BLaER1 (cell line): ENCODE measurements around the gene AKR1B1.
A peak's percentile ranks its signal among the peaks of the same experiment; 100 is the strongest.

ENCODE experiments used
- H3K27ac ChIP-seq: shearing (Covaris generic); formaldehyde crosslinking; 2 replicates; pipeline ENCODE4 v1.8.1; 2022
- H3K27me3 ChIP-seq: shearing (Covaris generic); formaldehyde crosslinking; 2 replicates; pipeline ENCODE4 v1.8.1; 2022
- H3K36me3 ChIP-seq: shearing (Covaris generic); formaldehyde crosslinking; 2 replicates; pipeline ENCODE4 v1.8.1; 2022
- H3K4me1 ChIP-seq: shearing (Covaris generic); formaldehyde crosslinking; 2 replicates; pipeline ENCODE4 v1.8.1; 2022
- H3K4me2 ChIP-seq: shearing (Covaris generic); formaldehyde crosslinking; 2 replicates; pipeline ENCODE4 v1.8.1; 2022
- H3K4me3 ChIP-seq: shearing (Covaris generic); formaldehyde crosslinking; 2 replicates; pipeline ENCODE4 v1.8.1; 2022
- H3K9ac ChIP-seq: shearing (Covaris generic); formaldehyde crosslinking; 2 replicates; pipeline ENCODE4 v1.8.1; 2022
- H3K9me3 ChIP-seq: shearing (Covaris generic); formaldehyde crosslinking; 2 replicates; pipeline ENCODE4 v1.8.1; 2022
- H4K20me1 ChIP-seq: shearing (Covaris generic); formaldehyde crosslinking; 2 replicates; pipeline ENCODE4 v1.8.1; 2022
- Cebpa-rat ChIP-seq: shearing (Covaris generic); IDR thresholded peaks from 2 replicates; pipeline ENCODE4 v1.8.1; 2022

AKR1B1 gene

DNA sequence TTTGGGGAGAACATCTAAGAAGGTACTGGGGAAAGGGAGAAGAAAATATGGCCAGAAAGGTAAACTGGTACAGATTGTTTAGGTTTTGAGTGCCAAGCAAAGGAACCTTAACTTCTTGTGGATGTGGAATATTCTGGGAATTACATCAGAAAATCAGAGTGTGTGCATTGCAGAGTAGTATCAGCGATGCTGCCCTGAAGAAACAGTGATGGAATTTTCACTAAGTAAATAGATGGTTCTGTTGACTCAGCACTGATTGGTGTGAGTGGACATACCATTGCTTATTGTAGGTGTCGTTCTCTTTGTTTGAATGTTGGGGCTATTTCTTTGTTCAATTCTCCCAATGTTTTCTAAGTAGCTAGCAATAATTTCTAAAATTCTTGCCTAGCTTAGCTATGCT is 24.4 kb upstream of the AKR1B1 start:
- no peaks in the 10 kb centered on the region for H4K20me1 ChIP-seq
- H3K4me3 ChIP-seq = no peak overlapping the region
- H3K36me3 ChIP-seq = no peaks in the 10 kb centered on the region
- no peaks in the 10 kb centered on the region for H3K27me3 ChIP-seq
- H3K9me3 ChIP-seq = peaks cover 19% of the 10 kb centered on the region
- no peak overlapping the region for H3K27ac ChIP-seq
- H3K4me2 ChIP-seq = no peak overlapping the region
- H3K9ac ChIP-seq = no peak overlapping the region
- H3K4me1 ChIP-seq = no peaks in the 10 kb centered on the region
- TF ChIP-seq Cebpa-rat = no peak

DNA sequence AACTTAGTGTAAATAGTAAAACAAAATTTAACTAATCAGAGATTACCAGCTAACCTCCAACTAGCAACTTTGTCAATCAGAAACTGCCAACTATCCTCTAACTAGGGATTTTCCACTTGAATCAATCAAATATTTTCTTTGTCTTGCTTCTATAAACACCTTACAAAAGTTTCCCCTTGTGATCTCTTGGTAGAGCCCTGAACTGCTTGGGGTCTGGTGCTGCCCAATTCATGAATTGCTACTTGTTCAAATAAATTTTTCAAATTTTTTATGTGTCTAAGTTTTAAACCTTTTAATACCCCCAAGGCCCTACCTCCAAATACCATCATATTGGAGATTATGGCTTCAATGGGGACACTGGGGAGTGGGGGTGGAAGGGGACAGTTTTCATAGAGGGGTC is 24.0 kb upstream of the AKR1B1 start:
- Histone ChIP-seq H3K4me2 (no peak overlapping the region), H3K36me3 (no peaks in the 10 kb centered on the region), H3K4me3 (no peak overlapping the region), H3K9ac (no peak overlapping the region), H3K27me3 (no peaks in the 10 kb centered on the region), H4K20me1 (no peaks in the 10 kb centered on the region), H3K4me1 (no peaks in the 10 kb centered on the region), H3K9me3 (peaks cover 16% of the 10 kb centered on the region), H3K27ac (no peak overlapping the region)
- TF ChIP-seq Cebpa-rat = no peak

DNA sequence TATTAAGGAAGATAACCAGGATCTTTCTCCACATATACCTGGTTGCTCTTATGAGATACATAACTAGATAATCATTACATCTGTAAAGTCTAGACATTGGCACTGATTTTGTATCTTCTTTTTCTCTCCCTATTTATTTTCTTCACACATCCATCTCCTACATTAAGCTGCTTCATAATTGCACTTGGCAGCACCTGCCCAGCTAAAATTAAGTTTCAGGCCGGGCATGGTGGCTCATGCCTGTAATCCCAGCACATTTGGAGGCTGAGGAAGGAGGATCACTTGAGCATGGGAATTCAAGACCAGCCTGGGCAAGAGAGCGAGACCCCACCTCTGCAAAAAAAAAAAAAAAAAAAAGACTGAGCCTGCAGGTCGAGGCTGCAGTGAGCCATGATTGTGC is 22.3 kb upstream of the AKR1B1 start:
- H3K27ac ChIP-seq = no peak overlapping the region
- H3K36me3 ChIP-seq = no peaks in the 10 kb centered on the region
- H3K4me2 ChIP-seq = no peak overlapping the region
- no peaks in the 10 kb centered on the region for H3K27me3 ChIP-seq
- no peak overlapping the region for H3K9ac ChIP-seq
- H3K9me3 ChIP-seq = 0 out of 2 replicates have a peak, but pooled peaks cover under 1% of the 10 kb centered on the region
- no peak overlapping the region for H3K4me3 ChIP-seq
- no peak for TF ChIP-seq Cebpa-rat
- H4K20me1 ChIP-seq = no peaks in the 10 kb centered on the region
- H3K4me1 ChIP-seq = no peaks in the 10 kb centered on the region

DNA sequence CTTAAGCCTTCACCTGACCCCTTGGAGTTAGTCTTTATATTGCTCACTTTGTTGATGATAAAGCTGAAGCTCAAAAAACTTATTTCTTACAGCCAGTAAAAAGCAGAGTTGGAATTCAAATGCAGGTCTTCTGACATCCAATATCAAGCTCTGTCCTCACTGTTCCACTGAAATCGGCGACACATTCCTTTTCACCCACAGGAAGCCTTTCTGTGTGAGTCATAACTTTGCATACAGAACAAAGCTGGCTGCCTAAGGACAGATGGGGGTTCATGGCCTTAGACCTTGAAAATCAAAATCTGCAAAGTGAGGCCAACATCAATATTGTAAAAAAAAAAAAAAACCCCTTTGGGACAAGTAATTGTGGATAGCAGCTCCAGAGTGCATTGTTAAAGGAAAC is 21.8 kb upstream of the AKR1B1 start:
- no peaks in the 10 kb centered on the region for H4K20me1 ChIP-seq

DNA sequence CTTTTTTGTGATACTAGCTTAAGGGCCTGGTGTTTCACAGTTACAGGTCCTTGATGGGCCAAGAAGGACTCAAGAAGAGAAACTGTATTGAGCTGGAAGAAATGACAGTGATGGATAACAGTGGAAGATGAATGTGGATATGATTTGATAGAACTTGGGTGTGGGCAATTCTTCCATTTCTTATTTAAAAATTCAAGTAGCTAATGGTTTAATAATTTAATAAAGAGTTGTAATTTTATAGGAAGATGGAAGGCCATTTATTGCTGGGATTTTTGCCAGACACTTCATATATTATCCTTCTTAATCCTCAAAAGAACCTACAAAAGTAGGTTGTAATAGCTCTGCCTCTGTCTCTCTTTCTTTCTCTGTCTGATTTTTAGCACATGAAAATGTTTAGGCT is 21.3 kb upstream of the AKR1B1 start:
- H3K27me3 ChIP-seq = no peaks in the 10 kb centered on the region
- no peak for TF ChIP-seq Cebpa-rat
- no peak overlapping the region for H3K4me3 ChIP-seq
- H3K4me1 ChIP-seq = no peaks in the 10 kb centered on the region
- no peak overlapping the region for H3K4me2 ChIP-seq
- H4K20me1 ChIP-seq = no peaks in the 10 kb centered on the region
- no peak overlapping the region for H3K9ac ChIP-seq
- H3K36me3 ChIP-seq = no peaks in the 10 kb centered on the region
- H3K27ac ChIP-seq = no peak overlapping the region
- peaks cover 4% of the 10 kb centered on the region; the same call in 1 of the 2 replicates for H3K9me3 ChIP-seq

More for the DNA sequence above, 21.8 kb upstream of the AKR1B1 start:
- no peak overlapping the region for H3K4me2 ChIP-seq
- no peaks in the 10 kb centered on the region for H3K36me3 ChIP-seq
- no peaks in the 10 kb centered on the region for H3K27me3 ChIP-seq
- no peaks in the 10 kb centered on the region; the same call in 1 of the 2 replicates for H3K9me3 ChIP-seq
- no peak overlapping the region for H3K27ac ChIP-seq
- TF ChIP-seq Cebpa-rat = no peak
- no peaks in the 10 kb centered on the region for H3K4me1 ChIP-seq
- H3K4me3 ChIP-seq = no peak overlapping the region
- no peak overlapping the region for H3K9ac ChIP-seq

DNA sequence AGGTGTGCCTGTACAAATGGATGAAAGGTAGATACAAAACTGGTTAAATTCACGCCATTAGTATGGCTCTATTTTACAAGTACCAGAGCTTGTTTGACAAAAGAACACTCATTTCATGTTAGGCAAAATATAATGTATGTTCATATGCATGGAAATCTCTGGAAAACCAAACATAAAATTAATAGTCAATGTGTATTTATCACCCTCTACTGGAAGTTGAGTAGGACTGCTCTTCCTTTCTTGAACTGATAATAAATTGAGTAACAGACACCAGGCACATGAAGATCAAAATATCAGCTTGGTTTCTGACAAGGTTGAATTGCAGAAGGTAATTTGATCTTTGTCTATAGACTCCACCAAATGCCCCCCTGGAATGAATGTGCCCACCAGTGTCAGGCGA is 19.8 kb upstream of the AKR1B1 start:
- Histone ChIP-seq H3K36me3 (no peaks in the 10 kb centered on the region), H3K4me3 (no peak overlapping the region), H3K4me2 (no peak overlapping the region), H3K27ac (no peak overlapping the region), H3K27me3 (no peaks in the 10 kb centered on the region), H4K20me1 (no peaks in the 10 kb centered on the region), H3K4me1 (peaks cover 3% of the 10 kb centered on the region), H3K9ac (no peak overlapping the region), H3K9me3 (peaks cover 7% of the 10 kb centered on the region; the same call in 1 of the 2 replicates)
- no peak for TF ChIP-seq Cebpa-rat

DNA sequence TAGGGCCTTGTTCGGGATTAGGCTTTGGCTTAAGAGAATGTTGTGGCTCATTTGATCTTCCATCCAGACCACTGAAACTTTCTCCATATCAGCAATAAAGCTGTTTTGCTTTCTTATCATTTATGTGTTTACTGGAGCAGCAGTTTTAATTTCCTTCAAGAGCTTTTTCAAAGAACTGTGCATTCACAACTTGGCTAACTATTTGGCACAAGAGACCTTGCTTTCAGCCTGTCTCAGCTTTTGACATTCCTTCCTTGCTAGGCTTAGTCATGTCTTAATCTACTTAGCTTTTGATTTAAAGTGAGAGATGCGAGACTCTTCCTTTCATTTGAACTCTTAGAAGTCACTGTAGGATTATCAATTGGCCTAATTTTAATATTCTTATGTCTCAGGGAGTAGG is 19.1 kb upstream of the AKR1B1 start:
- Histone ChIP-seq H3K27me3 (no peaks in the 10 kb centered on the region), H3K4me3 (no peak overlapping the region), H3K9me3 (peaks cover 7% of the 10 kb centered on the region; the same call in 1 of the 2 replicates), H3K4me2 (peak overlapping the region; percentile 7; the same call in 1 of the 2 replicates), H3K9ac (no peak overlapping the region), H3K36me3 (no peaks in the 10 kb centered on the region), H3K27ac (no peak overlapping the region), H4K20me1 (no peaks in the 10 kb centered on the region), H3K4me1 (peaks cover 6% of the 10 kb centered on the region)
- TF ChIP-seq Cebpa-rat = no peak

DNA sequence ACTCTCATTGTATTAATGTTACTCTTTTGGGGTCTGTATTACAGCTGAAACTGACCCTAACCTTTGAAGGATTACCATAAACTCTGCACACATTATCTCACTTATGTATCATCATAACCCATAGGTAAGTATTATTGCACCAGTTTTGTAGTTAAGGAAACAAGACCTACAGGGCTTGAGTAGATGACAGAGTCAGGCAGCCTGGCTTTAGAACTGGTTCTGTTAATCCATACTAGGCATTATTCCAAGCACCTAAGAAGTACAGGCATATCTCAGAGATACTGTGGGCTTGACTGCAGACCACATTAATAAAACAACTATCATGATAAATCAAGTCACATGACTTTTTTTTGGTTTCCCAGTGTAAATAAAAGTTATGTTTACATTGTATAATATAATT is 17.1 kb upstream of the AKR1B1 start:
- H3K4me2 ChIP-seq = no peak overlapping the region
- no peak overlapping the region for H3K27ac ChIP-seq
- H3K4me3 ChIP-seq = no peak overlapping the region
- no peaks in the 10 kb centered on the region for H3K36me3 ChIP-seq
- H4K20me1 ChIP-seq = no peaks in the 10 kb centered on the region
- H3K4me1 ChIP-seq = peaks cover 6% of the 10 kb centered on the region
- no peak for TF ChIP-seq Cebpa-rat
- H3K9me3 ChIP-seq = peaks cover 7% of the 10 kb centered on the region; the same call in 1 of the 2 replicates
- no peak overlapping the region for H3K9ac ChIP-seq
- H3K27me3 ChIP-seq = no peaks in the 10 kb centered on the region

DNA sequence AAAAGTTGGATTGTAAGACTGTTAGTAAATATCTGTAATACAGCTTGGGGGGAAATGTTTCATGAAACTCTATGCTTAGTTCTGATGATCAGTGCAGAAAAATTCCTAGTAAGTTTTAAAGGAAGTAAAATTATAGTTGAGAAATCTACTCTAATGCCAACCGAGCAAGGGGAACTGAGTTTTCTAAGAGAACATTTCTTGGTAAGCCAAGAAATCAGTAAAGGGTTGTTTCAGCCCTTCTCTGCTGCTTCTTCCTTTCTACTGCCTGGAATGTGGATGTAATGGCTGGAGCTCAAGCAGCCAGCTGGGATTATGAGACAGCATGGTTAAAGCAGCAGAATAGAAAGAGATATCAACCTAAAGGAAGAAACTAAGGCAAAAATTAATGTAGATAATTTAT is 15.9 kb upstream of the AKR1B1 start:
- TF ChIP-seq Cebpa-rat = no peak
- Histone ChIP-seq H3K9me3 (peaks cover 7% of the 10 kb centered on the region; the same call in 1 of the 2 replicates), H3K36me3 (no peaks in the 10 kb centered on the region), H3K27me3 (no peaks in the 10 kb centered on the region), H3K4me2 (no peak overlapping the region), H3K4me3 (no peak overlapping the region), H3K9ac (no peak overlapping the region), H4K20me1 (no peaks in the 10 kb centered on the region), H3K4me1 (peaks cover 6% of the 10 kb centered on the region), H3K27ac (no peak overlapping the region)

DNA sequence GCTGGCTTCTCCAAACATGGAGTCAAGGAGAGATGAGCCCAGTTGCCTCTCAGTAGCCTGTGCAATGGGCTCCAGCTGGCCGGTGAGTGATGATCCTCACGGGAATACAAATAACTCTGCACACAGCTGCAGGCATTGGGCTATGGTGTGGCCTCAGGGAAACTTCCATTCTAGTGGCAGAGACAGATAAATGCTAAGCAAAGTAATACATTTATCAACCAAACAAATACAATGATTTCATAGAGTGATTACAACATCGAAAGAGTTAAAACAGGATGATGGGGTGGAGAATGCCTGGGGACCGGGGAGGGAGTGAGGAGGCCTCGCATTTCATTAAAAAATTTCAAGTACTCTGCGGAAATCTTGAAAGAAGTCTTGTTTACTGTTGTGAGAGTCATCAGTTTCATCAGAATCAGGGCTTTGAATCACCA is 15.0 kb upstream of the AKR1B1 start:
- Histone ChIP-seq H3K36me3 (no peaks in the 10 kb centered on the region), H3K9me3 (peaks cover 7% of the 10 kb centered on the region; the same call in 1 of the 2 replicates), H3K27ac (no peak overlapping the region), H3K4me2 (no peak overlapping the region), H3K9ac (no peak overlapping the region), H3K4me3 (no peak overlapping the region), H3K4me1 (peaks cover 6% of the 10 kb centered on the region), H4K20me1 (no peaks in the 10 kb centered on the region), H3K27me3 (no peaks in the 10 kb centered on the region)
- no peak for TF ChIP-seq Cebpa-rat

DNA sequence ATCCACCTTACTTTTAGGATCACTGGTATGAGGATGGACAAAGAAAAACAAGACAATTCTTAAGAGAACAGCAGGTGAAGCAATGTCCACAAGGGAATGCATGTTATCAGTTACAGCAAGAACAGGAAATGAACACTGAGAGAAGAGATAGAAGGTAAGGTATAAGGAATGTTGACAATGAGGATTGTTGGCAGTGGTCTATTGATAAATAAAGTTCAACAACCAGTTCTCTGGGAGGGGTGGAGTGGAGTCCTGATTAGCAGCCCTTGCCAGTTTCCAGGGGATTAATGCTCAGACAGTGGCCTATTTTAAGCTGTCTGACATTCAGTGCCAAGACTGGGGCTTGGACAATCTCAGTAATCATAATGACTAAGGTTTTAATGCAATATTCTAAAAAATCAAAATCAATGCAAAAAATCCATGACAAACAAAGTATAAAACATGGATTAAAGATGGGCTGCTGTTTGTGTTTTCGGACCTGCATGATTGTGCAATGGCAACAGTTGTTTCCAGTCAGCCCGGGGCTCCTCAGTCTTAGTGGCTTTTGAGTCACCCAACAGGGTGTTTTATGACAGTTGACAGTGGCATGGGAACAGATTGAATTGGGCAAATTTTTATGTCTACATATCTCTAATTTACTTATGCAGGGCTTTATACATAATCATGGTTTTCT is 13.8 kb upstream of the AKR1B1 start:
- Histone ChIP-seq H3K9ac (no peak overlapping the region), H3K36me3 (no peaks in the 10 kb centered on the region), H3K27ac (no peak overlapping the region), H4K20me1 (no peaks in the 10 kb centered on the region), H3K4me3 (no peak overlapping the region), H3K9me3 (peaks cover 7% of the 10 kb centered on the region; the same call in 1 of the 2 replicates), H3K27me3 (no peaks in the 10 kb centered on the region), H3K4me1 (peaks cover 6% of the 10 kb centered on the region), H3K4me2 (no peak overlapping the region)
- 0 out of 2 replicates have a peak, but pooled peaks have one; percentile 19 for TF ChIP-seq Cebpa-rat
